Fibroblast of upper back skin (primary cell): ENCODE measurements around the gene BACH2.
"Not testable (repeated sequence)": the region's sequence is repeated elsewhere in the genome, so short reads cannot be mapped to it uniquely, and the experiment has no call there.

Experiments
- DNase-seq: peaks from one replicate; pipeline ENCODE4 v3.0.0-alpha.2; 2013

BACH2 gene

GRCh38 chr6:90179190-90180169, 117.2 kb downstream of the BACH2 start:
- DNase-seq = no peak

GRCh38 chr6:90178384-90178855, 118.2 kb downstream of the BACH2 start:
- no peak for DNase-seq

- no peak for DNase-seq
Observed at GRCh38 chr6:90177544-90178383, 118.9 kb downstream of the BACH2 start.

GRCh38 chr6:90175627-90176538, 120.8 kb downstream of the BACH2 start:
- DNase-seq = no peak

GRCh38 chr6:90173262-90173925, 123.2 kb downstream of the BACH2 start:
- DNase-seq = no peak

- no peak for DNase-seq
Observed at GRCh38 chr6:90170601-90171000, 126.0 kb downstream of the BACH2 start.

- DNase-seq = no peak
Observed at GRCh38 chr6:90169374-90169773, 127.3 kb downstream of the BACH2 start.

GRCh38 chr6:90168693-90169131, 127.9 kb downstream of the BACH2 start:
- peak; percentile 65 for DNase-seq

GRCh38 chr6:90167514-90168379, 128.9 kb downstream of the BACH2 start:
- no peak for DNase-seq

- not testable (repeated sequence) for DNase-seq
Observed at GRCh38 chr6:90166155-90166924, 130.3 kb downstream of the BACH2 start.

GRCh38 chr6:90162648-90163387, 133.8 kb downstream of the BACH2 start:
- no peak for DNase-seq

- DNase-seq = no peak
Observed at GRCh38 chr6:90160013-90160412, 136.6 kb downstream of the BACH2 start.

GRCh38 chr6:90159452-90159851, 137.2 kb downstream of the BACH2 start:
- DNase-seq = no peak

- no peak for DNase-seq
Observed at GRCh38 chr6:90158936-90159335, 137.7 kb downstream of the BACH2 start.

- DNase-seq = no peak
Observed at GRCh38 chr6:90157441-90157840, 139.2 kb downstream of the BACH2 start.

GRCh38 chr6:90156861-90157260, 139.8 kb downstream of the BACH2 start:
- DNase-seq = no peak

- peak; percentile 23 for DNase-seq
Observed at GRCh38 chr6:90154755-90155470, 141.7 kb downstream of the BACH2 start.
